NCI-H446 treated with DMSO at 0.1 percent for 48 hours (cell line): ENCODE data around the gene CBFA2T3.

Source experiments
- DNase-seq: peaks from one replicate; lab custom pipeline; 2025; lab: John Stamatoyannopoulos, UW

Gene CBFA2T3

DNA sequence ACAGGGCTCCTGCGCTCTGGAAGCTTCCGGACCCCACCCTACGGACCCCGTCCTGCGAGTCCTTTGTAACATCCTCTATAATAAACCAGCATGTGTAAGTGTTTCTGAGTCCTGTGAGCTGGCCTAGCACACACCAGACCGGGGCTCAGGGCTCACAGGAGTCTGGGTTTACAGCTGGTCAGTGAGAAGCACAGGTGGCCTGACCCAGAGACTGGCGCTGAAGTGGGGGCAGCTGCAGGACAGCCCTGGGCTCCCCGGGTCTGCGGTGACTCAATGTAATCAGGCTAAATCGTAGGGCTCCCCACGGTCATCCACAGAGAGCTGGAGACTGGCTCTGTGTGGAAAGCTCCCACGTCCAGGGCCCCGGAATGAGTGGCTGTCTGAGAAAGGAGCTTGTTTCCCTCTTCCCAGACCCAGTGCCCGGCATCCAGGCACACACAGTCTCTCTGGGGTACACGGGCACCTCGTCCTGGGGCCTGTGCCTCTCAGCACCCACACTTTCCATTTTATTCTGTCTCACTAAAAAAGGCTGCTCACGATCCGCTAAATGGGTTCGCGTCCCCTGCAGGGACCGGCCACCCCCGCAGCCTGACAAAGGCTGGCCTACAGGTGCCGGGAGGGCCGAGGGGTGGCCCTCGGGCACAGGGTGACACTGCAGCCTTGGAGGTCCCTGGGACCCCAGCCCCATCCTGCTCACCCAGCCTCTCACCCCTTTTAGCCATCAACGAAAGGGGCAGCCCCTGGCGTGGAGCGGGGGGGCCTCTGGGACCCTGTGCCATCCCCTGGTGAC, 18.9 kb upstream of the CBFA2T3 start:
- DNase-seq: no peak

DNA sequence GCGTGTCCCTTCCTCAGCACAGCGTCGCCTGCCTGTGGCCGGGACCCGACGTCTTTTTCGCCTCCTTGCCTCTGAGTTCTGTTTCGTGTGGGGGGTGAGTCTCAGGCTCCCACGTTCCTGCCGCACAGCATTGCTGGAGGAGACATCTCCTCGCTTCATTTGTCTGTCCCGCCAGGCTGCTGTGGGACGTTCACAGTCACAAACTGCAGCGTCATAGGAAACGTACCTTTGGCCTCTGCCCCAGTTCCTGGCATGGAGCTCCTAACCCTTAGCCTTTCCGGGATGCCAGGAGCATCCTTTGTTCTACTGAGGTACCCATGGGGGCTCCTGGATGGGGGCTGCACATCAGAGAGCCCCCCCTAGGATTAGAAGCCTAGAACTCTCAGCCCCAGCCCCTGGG, 18.2 kb upstream of the CBFA2T3 start:
- DNase-seq: no peak

DNA sequence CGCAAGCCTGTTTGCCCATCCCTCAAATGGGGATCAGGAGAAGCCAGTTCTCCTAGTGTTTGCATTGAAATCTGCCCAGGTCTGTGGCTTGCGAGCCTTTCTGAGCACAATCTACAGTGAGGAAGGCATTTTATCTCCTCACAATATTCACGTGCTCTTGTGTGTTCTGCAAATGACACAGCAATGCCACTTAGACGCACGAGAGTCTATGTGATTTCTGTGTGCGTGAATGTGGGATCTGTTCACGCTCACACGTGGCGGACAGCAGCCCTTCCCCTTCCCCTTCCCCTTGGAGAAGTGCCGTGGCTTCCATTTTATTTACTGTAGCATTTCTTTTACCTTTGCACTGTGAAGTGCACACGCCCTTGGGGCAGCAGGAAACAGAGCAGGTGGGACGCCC, 17.7 kb upstream of the CBFA2T3 start:
- no peak for DNase-seq

DNA sequence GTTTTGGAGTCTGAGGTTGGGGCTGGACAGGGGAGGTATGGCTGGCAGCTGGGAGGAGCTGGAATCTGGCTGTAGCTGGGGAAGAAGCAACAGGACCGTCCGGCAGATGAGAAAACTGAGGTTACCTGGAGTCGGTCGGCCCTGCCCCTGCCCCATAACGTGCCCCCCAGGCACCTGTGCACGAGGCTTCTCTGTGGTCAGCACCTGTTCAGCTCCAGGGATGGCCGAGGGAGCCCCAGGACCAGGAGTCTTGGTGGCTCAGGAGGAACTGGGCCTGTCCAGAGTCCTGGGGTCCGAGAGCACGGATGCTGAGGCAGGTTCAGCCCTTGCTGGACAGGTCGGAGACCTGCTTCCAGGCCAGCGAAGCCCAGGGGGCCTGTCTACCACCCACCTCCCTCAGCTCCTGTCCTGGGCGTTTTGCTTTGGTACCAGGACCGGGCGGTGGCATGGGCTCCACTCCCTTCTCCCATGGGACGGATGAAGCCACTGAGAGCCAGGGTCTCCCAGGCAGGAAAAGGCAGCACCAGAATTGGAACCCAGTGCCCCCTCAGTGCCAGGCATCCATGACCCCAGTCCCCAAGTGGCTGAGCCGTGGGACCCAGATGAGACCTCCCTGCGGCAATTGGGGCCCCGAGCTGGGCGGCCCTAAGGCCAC, 17.1 kb upstream of the CBFA2T3 start:
- no peak for DNase-seq

DNA sequence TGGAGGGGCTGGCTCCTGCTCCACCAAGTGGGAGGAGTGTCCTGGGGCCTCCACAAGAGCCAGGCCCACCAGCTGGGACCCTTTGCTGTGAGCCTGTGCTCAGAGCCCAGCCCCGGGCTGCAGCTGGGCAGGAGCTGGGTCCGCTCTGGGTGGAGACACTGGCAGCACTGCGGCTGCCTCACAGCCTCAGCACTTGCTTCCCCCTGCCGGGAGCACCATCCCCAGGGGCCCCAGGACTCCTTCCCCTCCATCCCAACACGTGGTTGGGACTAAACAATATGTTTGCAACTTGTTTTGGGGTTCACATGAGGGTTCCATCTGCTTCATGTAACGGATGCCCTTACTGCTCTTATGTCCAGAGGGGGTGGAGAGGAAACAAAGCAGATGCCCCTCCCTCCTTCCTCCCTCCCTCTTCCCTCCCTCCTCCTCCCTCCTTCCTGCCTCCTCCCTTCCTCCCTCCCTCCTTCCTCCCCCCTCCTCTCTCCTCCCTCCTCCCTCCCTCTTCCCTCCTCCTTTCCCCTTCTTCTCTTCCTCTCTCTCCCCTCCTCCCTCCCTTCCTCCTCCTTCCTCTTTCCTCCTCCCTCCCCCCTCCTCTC, 16.3 kb upstream of the CBFA2T3 start:
- no peak for DNase-seq

DNA sequence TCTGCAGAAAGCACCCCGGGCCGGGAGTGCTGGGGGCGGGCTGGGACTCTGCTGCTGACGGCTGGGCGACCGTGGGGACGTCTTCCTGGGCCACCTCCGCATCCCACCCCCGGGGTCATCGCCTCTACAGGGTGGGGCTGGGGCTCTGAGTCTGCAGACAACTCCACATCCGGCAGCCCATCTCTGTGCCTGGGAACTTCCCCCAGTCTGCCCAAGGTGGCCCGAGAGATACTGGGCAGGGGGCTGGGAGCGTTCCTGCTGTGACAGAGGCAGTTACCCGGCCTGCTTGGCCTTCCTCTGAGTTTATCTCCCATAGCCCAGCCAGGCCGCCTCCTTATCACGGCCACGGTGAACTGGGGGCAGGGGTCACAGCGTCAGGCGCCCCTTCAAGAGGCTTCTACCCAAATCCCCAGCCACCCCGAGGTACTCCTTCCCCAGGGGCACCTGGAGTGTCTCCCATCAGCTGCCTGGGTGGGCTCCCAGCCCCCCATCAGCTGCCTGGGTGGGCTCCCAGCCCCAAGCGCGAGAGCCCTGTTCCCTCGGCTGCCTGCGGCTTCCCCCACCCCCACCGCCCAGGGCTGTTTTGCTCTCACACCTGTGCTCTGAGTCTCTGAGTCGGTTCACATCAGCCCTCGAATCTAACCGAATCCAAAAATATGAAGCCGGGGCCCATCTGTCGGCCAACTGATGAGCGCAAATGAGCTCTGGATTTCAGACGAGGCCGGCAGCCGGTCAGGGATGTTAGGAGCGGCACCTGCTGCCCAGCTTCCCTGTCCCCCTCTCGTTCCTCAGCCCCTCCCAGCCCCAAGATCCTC, 15.6 kb upstream of the CBFA2T3 start:
- no peak for DNase-seq

DNA sequence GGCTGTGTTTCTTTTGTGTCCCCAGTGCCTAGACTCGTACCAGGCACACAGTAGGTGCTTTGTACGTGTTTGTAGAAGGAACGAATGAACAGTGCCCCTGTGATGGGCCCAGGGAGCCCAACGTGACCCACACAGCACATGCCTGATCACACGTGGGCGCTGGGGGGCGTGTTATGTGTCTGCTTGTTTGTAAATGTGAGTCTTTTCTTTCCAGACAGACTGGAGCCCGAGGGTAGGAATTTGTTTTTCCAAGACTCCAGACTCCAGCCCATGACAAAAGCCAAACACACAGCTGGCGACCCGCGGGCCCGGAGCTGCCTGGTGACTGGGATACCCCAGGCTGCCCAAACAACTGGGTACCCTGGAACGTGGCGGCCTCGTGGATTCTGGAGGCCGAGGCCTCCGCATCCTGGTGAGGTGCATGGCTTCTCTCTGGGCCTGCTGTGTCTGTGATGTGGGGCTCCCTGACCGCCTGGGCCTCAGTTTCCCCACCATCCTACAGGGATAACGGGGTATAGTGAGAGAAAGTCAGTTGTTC, 14.9 kb upstream of the CBFA2T3 start:
- DNase-seq: no peak

DNA sequence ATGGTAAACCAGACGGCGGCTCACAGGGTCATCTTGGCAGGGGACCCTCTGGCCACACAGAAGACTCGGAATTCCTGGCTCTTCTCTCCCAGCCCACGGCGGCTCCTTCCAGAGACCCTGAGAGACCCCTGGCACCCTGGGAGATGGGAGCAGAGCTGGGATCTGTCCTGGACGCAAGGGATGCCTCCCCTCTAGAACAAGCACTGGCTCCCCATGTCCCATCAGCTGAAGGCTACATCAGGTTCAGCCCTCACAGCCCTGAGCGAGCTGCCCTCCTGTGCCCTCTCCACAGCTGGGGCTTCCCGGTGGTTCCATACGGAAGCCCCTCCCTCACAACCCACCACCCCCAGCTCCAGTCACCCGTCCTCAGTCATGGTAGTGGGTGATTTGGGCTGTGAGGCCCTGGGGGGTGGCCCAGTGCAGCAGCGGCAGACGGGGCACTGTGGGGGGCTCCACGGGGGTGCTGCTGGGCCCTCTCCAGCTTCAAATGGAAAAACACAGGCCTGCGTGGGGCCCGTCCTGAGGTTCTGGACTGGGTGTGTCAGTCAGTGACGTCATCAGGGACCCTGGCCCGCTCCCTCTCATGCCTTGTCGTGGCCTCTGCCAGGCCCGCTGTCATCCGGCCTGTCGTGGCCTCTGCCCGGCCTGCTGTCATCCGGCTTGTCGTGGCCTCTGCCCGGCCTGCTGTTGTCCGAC, 13.0 kb upstream of the CBFA2T3 start:
- DNase-seq: no peak

DNA sequence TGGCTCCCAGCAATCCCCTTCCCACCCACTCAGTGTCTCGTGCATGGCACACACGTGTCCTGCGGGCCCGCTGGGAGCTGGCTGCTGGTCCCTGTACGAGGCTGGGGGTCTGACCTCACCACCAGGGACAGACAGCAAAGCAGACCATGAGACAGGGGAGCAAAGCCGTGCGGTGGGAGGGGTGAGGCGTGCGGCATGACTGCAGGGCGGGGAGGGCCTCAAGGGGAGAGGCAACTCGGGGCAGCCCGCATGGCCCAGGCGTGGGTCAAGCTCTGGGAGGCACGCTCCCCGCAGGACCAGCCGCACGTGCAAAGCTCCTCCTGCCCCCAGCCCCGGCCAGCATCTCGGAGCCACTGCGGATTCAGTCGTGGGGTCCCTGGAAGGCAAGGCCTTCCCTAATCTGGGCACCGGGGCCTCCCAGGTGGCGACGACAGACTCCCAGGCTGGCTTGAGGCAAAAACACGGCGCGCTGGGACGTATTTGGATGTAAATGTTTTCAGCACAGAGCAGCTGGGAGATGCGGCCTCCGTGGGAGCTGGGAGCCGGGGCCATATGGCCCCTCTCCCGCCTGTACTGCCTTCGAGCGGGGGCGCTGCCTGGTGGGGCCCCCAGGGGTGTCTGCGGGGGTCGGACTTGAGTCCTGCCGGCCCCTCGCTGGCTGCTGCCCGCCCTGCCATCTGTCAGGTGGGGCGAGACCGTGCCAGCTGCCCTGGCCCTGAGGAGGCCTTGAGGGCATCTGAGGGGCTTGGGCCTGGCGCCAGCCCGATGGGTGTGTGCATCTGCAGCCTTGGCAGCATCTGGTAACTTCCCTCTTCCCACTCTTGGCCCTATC, 12.2 kb upstream of the CBFA2T3 start:
- peak; percentile 72 for DNase-seq

DNA sequence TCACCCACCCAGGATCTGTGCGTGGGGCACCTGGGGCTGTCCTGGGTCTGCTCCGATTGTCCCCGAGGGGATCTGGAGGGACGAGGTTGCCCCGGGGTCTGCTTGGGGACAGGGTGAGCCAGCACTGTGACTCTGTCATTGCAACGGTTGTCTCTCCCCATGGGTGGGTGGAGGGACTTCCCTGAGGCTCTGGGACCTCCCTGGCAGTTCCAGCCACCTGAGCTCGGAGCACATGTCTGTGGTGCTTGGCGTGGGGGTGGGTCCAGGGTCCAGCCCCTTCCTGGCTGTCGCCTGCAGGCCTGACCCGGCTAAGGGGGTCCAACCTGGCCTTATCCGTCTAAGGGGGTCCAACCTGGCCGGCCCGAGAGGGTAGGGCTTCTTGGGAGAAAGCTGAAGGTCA, 8.5 kb upstream of the CBFA2T3 start:
- DNase-seq: no peak

DNA sequence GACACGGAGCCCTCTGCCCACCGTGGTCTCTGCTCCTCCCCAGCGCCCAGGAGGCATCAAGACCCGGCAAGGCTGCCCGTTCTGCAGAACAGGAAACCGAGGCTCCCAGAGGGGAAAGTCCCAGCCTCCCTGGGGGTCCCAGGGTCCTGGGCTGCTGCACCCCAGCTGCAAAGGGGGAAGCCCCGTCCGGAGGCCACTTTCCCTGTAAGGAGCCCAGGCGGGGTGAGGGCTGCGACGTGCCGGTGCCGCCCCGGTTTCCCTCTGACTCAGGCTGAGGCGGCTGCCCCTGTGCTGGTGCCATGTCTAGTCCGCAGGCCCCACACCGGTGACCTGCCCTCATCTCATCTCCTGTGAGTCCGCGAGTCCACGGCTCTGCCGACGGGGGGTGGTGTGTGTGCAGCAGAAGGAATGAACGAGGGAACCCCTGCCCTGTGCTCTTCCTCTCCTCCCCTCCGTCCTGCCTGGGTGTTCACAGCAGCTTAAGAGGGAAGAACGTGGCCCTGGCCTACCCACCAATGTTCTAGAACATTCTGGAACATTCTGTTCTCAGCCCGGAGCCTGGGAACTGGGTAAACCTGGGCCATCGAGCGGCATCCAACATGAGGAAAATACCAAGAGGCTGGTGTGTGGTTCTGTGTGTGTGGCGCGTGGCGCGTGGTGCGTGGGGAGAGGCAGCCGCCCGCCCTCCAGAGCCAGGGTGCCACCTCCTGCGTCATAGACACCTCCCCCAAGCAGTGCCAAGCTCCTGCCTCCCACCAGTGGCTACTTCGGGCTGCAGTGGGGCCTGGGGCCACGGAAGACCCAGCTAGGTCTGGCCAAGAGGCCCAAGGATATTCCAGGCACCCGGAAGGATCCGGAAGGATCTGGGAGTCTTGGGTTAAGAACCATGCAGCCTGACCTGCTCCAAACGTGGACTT, 7.0 kb upstream of the CBFA2T3 start:
- no peak for DNase-seq

DNA sequence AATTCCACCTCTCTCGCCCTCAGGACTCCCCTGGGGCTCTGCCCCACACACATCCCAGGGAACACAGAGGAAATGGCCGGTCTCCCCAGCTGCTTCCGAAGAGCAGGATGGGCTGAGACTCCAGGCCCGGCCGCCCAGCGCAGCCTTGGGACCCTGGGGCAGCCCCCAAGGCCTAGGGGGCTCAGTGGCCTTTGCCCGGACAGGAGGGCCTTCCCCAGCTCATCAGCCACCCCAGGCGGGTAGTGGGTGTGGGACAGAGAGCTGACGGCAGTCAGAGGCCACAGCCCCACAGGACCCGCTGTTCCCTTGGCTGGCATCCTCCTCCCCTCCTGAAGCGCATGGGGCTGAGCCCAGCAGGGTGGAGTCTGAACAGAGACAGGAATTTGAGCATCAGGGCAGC, 6.2 kb upstream of the CBFA2T3 start:
- DNase-seq: no peak

DNA sequence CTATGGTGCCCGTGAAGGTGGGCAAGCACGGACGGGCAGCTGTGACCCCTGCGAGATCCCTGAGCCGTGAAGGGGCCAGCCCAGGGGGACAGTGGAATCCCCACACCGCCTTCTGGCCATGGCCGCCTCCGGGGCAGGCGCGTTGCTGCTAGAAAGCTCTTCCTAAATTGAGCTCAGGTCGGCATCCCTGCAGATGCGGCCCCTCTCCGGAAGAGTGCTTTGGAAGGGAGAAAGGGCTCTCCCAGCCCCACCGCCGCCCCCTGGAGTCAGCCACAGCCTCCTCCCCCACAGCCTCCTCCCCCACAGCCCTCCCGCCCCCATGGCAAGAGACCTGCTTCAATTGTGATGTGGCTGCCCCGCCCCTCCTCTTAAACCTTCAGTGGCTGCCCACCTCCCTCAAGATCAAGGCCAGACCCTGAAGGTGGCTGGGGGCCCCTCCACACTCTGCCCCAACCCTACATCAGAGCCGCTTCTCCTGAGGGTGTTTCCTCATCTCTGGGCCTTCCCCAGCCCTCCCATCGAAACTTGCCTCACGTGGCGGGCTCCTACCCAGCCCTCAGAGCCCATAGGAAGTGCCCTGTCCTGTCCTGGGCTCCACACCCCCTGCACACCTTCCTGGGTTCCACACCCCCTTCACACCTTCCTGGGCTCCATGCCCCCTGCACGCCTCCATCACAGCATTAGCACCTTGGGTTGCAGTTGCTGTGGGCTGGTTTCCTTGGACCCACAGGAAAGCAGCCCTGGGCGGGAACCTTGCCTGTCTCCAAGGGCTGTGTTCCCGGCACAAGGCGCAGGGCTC, 5.5 kb upstream of the CBFA2T3 start:
- no peak for DNase-seq

DNA sequence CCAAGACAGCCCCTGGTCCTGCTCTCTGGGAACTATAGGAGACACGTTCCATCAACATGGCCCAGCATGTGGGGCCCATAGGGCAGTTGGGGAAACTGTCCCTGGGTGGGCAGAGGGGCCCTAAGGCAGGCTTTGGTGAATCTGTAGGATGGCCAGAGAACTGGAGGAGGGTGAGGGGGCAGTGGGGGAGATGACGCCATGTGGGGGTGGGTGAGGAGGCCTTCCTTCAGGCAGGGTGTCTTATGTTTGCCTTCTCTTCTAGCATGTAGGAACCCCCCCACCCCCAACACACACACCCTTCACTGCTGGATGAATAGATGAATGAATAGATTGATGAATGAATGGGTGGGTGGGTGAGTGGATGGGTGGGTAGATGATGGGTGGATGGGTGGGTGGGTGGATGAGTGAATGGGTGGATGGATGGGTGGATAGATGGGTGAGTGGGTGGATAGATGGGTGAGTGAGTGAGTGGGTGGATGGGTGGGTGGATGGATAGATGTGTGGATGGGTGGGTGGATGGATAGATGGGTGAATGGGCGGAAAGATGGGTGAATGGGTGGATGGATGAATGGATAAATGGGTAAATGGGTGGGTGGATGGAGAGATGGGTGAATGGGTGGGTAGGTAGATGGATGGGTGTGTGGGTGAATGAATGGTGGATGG, 2.5 kb upstream of the CBFA2T3 start:
- DNase-seq: no peak

DNA sequence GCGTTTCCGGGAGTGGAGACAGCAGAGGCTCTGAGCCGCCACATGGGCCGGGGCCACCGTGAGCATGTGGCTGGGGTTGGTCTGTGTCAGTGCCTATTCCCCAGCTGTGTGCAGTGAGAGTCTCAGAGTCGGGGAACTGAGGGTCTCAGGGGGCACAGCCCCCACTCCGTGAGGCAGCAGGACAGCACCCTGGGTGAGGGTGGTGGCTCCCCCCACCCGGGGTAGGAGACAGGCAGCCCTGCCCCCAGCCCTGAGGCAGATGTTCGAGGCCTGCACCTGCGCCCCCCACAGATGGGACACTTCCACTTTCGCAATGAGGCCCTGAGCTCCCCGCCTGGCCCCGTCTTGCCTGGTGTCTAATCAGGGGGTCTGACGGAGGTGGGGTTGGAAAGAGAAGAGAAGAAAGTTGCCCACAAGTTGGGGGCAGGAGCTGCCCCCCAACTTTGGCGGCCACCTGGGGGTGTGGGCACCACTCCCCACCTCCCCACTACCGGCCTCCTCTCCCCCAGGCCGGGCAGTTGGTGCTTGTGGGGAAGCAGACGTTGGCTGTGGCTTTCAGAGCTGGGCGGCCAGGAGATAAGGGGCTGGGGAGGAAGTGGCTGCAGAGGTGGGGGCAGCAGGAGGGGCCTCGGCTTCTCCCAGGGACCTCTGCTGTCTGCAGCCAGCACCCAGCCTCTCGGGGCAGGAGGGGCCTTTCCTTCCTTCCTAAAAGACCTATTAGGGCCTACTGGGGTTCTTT, 1.8 kb upstream of the CBFA2T3 start:
- DNase-seq: no peak

DNA sequence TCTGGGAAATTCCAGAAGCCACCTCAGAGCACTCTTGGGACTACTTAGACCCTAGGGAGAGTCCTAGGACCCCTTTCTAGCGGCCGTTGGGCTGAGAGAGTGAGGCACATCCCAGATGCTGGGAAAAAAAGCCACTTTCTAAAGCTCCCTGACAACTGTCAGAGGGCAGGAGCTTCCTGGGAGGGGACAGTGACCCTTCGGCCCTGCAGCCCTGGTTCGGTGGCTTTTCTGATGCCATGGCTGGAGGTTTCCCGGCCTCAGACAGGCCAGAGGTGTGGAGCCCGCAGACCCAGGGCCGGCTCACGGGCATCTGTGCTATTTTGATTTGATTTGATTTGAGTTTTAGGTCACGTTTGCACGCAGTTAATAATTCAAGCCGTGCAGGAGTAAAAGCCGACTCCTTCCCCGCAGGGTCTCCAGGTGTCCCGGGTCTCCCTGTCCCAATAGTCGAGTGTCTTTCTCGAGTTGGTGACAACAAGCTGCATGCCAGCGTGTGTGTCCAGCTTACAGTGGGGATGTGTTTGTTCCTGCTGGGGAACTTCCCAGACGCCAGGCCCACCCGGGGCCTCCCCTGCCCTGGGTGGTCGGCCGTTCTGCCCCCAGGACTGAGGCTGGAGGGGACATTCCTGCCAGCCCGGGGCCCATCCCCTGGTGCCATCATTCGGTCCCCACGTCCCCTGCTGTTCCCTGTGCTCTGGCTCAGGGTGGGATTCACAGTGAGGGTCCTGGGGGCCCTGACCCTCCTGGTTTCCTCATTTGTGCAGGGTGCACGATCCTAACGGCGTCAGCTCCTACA, 1.0 kb upstream of the CBFA2T3 start:
- DNase-seq: no peak
